NCI-H510A (cell line): ENCODE data around the gene ADAM15.

Experiments
- DNase-seq: peaks from one replicate; lab custom pipeline; 2025; lab: John Stamatoyannopoulos, UW

The ADAM15 gene

DNA sequence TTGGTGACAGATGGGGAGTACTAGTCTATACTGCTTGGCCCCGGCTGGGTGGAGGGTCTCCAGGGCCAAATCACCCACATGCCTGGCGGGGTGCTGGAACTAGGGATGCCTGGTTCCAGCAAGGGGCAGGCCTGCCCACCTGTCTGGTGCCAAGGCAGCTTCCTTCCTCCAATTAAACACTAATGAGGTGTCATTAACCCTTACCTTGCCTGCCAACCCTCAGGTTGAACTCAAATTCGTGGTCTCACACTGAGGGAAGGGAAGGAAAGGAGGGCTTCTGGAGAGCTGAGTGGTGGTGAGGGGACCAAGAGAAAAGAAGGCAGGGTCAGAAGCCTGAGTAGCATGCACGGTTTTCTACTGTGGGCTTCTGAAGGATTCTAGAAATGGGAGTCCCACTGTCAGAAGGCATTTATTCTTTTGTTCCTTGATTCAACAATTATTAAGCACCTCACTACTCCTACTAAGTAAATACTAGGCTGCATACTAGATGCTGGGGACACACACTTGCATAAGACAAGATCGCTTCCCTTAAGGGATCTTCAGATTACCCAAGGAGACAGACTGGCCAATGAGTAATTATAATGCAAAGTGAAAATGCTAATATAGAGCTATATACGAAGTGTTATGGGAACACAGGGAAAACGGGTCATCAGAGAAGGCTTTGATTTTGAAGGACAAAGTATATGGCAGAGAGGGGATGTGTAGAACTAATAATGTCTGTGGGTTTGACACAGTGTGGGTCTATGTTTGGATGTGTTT, 21.6 kb downstream of the ADAM15 start:
- no peak for DNase-seq

DNA sequence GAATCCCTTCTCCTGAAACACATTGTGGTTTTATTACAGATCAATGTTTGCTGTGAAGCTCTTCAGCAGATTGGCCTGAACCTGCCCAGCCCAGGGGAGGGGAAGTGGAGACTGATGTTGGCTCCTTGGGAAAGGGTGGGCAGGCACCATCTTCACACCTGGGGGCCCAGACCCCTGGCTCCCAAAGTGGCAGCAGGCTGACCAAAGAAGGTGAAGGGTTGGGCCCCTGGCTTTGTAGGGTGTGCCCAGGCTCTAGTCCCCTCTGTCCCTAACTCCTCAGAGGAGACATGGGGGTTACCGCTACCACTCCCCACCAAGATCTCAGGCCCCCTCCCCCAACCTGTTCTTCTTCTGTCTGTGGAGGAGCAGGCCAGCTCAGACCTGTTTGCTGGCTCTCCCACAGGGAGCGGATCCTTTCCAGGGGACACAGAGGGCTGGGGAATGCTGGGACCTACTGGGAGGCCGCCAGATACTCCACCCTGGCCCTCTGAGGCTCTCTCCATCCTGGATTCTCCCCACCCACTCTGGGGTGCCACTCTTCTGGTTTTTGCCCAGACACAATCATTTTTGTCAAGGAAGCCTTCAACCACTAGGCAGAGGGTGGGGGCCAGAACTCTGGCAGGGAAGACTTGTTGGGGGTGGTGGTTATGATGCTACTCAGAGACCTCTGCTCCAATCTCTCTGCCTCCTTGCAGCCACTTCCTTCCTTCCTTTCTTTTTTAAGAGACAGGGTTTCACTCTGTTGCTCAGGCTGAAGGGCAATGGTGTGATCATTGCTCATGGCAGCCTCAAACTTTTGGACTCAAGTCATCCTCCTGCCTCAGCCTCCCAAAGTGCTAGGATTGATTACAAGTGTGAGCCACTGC, 22.5 kb downstream of the ADAM15 start:
- no peak for DNase-seq

DNA sequence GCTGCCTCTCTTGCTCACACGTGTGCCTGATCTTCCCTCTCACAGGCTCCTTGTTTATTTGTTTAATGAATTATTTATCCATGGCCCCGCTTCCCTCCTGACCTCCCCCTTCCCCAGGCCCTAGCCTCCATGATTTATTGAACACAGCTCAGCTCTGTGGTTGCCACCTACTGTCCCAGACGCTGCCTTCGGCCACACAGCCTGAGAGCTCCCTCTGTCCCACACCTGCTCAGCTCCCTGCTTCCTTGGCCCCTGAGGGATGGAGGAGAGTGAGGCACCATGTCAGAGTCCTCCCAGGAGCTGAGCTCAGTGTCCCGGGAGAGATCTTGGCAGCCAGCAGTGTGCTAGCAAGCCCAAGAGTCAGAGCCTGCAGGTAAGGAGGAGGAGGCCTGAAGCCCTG, 24.4 kb downstream of the ADAM15 start:
- DNase-seq, result no peak

DNA sequence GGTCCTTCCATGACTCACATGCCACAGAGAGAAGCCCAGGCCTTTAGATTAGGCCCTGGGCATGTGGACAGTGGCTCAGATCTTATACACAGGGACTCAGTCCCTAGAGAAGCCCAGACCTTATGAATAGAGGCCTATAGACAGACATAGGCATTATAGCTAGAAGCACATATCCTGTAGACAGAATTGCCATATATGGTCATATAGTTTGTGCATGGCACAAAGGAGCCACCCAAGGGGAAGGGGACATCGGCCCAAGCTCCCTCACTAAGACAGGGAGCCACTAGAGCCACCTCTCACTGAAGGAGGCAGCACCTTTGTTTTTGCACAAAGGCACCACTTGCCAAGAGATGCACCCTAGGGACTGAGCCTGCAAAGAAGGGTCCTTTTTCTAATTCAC, 25.3 kb downstream of the ADAM15 start:
- DNase-seq, result no peak

DNA sequence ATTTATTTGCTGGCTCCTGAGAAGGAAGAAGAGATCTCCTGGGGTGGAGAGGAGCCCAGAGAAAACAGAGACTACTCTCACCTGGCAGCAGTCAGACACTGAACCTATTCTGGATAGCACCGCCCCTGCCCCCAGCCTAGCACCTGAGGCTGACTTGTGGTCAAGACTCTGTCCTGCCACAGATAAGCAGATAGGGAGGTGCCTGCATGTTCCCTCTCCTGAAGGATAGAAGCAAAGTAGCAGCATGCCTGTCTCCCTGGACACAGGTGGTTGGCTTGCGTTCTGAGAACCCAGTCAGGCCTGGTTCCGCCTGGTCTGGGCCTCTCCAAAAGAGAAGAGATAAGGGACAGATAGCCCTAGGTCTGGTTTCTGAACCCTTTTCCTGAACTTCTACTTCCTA, 26.2 kb downstream of the ADAM15 start:
- DNase-seq, result no peak

DNA sequence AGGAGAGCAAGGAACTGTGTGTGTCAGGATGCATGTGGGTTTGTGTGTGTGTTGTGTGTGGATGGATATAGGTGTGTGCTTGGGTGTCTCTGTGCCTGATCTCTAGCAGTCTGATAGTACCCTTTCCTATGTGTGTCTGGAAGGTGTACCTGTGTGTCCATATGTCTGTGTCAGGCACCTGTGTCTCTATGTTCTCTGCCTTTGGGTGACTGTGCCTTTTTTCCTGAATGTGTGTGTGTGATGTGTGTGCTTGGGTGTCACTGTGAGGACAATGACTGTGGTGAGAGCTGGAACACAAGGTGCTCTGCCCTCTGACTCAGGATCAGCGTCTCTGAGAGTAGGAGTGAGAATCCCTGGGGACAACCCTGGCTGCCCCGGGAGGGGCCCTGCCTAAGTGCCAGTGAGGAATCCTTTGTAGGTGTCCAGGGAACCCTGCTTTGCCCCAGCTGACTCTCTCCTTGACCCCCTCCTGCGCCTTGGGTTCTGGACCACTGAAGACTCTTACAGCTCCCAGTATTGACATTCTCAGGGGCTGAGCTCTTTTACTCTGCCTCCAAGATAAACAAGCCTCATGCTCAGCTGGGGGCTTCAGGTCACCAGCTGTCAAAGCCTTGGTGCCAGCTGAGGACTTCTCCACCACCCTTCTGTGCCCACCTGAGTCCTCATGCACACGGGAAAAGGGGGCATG, 26.8 kb downstream of the ADAM15 start:
- DNase-seq, result no peak

DNA sequence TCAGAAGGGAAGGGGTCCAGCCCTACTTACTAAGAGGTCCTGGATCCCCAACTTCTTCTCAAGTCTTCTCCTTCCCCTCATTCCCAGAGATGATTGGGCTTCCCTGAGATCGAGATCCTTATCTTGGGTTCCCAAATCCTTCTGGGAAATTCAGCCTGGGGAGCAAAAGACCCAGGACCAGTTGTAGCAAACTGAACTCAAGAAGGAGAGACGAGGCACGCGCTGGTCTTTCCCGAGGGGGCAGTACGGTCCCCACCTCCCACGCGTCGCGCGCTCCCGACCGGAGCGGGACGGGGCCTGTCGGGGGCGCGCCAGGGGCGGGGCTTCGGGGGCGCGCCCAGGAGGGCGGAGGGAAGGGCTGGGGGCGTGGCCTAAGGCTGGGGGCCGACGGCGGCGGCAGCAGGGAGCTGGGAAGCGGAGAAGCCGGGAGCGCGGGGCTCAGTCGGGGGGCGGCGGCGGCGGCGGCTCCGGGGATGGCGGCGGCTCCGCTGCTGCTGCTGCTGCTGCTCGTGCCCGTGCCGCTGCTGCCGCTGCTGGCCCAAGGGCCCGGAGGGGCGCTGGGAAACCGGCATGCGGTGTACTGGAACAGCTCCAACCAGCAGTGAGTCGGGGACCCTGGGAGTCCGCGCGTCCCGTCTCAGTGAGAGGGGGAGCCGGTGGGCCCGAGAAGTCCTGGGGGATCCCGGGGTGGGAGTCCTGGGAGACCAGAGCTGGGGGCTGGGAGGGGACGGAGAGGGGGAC, 27.5 kb downstream of the ADAM15 start, which contains the start of gene EFNA3:
EFNA3 (plus strand) TSS at position 369 of the 741 bp plus-strand sequence; CDS start at position 474, 105 bp downstream.
- no peak for DNase-seq

DNA sequence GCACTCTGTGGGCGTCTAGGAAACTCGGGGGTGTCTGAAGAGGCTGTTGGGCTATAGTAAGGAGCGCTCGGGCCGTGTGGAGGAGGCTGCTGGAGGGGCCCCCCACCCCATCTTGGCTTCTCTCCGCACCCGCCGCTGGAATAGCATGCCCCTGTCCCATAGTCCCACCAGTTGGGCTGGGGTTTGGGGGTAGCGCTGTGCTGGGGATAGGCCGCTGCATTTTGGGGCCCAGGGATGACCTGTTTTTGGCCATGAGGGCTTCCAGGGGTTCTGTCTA, 28.0 kb downstream of the ADAM15 start:
- DNase-seq, result no peak

DNA sequence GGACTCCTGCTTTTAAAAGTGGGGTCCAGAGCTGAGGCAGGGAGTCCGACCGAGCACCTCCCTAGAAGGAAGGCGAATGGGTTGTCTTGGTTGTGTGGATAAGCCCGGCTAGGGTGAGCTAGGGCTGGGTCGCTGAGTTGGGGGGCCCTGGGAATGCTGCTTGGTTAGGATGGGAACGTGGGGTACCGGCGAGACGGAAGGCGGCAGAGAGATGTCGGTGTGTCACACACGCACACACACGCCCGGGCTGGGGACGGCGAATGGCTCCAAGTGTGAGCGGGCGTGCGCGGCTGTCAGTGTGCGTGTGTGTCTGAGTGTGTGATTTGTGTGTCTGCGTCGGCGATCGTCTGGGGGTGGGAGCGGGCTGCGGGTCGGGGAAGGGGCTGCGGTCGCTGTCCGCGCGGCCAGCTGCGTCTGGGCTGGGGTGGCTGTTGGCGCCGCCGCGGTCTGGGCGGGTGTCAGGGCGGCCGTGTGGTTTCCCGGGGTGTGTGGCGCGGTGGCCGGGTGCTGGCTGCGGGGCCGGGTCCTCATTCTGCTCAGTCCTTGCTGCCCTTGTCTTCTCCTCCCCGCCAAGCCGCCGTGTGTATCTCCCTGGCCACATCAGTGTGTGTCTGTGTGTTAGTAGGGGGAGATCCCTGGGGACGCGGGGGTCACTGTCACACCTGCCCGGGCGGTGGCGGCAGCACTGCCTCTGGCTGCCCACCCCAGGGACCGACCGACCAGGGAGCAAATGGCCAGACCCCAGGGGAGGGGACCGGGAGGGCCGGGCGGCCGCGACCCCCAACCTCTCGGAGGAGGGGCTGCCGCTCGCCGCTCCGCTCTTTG, 28.6 kb downstream of the ADAM15 start:
- no peak for DNase-seq

DNA sequence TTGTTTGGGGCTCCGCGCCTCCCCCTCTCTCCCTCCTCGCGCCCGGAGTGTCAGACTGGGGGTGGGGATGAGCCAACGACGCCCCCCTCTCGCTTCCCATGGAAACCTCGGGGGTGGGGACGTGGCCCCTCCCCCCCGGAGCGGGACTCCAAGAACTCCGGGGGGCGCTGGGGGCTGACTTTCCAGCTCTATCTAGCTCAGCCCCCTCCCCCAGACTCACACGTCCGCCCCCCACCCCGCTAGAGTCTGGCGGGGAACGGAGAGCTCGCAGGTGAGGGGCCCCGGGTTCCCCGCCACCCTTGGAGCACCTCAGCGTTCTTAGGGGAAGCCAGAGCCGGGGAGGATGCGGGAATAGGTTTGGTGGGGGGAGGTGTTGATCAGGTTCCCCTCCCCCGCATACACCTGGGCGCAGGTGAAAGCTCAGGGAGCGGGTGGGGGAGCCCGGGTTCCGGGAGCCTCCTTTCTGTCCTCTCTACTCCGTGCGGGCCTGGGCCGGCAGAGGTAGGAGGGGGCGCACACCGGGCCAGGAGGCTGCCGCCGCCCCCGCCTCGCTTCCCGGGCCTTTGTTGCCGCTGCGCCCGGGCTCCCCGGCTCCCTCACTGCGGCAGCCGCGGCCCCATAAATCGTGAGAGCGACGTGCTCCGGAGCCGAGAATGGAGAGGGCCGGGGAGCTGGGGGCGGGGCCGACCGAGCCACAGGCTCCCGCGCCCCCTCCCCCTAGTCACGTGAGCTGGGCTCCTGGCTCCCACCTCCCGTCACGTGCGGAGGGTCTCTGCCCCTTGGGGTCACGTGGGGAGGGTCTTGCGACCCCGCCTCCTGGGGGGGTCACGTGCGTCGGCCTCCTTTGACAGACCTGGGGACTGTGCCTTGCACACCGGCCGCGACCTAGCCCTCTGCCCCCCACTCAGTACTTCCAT, 29.5 kb downstream of the ADAM15 start:
- DNase-seq, result peak; percentile 65

DNA sequence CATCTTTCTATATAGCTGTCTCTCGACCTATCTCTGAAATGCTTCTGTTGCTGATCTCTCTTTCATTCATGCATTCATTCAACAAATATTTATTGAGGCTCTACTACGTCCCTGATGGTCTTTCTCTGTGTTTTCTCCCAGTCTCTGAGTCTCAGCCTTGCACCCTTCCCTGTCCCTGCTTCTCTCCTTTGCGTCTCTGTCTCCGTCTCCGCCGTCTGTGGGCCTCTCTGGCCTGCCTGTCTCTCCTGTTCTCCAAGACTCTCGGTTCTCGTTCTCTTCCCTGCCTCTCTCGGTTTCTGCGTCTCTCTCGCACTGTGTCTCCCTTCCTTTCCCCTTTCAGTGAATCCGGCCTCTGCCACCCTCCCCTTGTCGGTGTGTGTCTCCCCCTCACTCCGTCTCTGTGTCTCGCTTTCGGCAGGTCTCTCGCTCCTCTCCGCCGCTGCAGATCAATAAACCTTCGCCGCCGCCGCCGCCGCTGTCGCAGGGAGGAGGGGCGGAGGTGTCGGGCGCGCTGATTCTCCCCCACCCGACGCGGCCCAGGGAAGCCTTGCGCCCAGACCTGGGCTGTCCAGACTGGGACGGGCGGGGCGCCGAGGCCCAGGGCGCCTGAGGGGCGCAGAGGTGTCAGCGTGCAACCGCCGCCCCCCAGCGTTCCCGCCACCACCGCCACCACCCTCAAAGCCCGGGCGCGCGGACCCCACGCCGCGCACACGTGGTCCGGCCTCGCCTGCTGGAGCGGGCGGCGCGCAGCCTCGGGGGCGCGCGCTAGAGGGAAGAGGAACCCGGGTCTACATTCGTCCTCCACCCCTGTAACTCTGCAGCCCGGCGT, 30.6 kb downstream of the ADAM15 start:
- no peak for DNase-seq

DNA sequence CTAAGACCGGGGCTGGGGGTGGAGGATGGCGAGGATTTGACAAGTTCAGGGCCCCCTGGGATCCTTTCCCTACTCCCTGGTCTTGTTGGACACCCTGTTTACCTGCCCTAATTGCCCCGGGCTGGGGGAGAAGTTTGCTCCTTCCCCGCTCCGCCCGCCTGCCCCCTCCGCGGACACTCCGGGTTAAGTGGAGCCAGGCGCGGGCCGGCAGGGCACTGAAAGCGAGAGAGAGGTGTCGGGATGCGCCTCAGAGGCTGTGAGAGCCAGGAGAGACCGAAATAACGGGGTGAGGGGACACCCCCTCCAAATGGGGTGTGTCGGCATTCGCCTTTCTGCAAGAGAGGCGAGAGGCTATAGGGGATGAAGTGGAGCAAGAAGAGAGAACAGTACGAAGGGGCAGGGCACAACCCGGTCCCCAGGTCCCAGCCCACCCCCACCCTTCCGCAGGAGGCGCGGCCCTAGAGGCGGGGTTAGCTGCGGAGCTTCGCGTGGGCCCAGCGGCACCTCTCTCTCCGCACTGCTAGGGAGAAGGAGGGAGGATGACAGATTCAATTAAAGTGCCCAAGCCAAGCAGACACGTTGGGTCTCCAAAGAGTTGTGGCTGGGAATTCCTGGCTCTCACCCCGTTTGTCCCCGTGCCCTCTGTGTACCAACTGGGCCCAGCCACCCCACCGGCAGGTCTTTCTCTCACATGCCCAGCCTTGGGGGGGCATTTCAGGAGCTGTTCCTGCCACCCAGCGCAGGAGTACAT, 31.4 kb downstream of the ADAM15 start:
- no peak for DNase-seq

DNA sequence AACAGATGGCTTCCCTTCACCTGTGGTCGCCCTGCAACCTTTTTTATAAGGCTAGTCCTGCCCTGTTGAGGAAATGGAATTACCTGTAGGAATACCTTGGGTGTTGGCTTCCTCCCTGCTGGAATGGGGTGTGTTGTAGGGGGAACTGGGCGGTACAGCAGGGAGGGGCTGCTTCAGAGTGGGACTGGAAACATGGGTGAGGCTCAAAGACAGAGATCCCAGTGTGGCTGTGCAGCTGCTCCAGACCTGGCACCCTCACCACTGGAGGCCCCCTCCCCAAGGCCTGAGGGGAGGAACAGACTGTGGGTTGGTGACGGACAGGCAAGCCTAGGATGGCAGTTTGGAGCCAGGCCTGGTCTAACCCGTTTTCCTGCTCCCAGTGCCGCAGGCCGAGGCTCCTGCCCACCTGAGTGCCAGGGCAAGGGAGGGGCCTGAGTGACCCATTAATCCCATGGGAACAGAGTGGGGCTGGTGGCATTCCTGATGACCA, 32.0 kb downstream of the ADAM15 start:
- DNase-seq, result no peak

DNA sequence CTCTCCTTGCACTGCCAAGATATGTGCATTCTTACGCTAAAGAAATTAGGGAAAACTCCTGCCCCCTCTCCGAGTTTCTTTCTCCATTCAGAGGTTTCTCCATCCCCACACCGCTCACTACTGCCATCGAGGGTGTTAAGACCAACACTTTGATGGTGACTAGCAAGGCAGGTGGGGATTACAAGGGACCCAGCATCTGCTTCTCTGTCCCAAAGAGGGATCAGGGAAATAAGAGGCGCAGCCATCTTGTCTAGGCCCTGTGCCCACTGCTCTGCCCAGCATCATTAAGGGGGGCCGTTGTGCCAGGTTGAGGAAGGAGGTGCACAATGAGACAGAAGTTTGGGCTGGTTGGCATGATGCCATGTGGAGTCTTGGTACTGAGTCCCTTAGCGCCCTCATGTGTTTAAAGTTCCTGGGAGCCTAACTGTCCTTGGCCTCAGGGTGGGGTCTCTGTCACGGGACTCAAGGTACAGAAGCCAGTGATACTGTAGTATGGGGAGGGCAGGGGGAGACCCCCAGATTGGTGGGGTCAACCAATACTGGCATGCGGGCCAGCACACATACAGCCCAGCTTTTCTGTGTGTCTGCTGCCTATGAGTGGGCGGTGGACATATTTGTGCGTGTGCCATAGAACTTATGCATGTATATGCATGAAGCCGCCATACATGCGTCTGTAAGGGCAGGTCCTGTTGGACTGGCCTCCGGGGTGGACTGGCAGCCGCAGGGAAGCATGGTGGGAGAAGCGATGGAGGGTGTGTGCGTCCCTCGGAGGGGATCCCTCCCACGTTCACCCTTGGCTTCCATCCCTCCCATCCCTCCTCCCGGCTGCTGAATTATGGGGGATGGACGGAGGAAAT, 33.0 kb downstream of the ADAM15 start:
- DNase-seq, result no peak

DNA sequence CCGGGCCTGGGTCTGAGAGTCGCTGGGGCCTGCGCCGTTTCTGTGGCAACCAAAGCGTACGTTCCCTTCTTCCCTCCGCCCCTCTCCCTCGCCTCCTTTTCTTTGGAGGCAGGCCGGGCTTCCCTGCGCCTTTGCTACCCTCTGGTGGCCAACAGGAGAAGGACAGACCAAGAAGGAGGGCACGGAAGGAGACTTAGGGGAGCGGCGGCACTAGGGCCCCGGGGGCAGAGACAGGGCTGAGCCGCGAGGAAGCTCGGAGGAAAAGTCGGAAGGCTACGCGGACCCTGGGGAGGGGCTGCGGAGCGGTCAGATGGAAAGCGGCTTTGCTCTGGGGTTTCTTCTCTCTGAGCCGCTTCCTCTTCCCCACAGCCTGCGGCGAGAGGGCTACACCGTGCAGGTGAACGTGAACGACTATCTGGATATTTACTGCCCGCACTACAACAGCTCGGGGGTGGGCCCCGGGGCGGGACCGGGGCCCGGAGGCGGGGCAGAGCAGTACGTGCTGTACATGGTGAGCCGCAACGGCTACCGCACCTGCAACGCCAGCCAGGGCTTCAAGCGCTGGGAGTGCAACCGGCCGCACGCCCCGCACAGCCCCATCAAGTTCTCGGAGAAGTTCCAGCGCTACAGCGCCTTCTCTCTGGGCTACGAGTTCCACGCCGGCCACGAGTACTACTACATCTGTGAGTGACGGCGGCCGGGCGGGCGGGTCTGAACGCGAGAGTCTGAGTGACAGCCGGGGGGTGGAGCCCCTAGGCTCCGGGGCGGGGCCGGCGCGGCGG, 33.8 kb downstream of the ADAM15 start:
- peak; percentile 84 for DNase-seq

DNA sequence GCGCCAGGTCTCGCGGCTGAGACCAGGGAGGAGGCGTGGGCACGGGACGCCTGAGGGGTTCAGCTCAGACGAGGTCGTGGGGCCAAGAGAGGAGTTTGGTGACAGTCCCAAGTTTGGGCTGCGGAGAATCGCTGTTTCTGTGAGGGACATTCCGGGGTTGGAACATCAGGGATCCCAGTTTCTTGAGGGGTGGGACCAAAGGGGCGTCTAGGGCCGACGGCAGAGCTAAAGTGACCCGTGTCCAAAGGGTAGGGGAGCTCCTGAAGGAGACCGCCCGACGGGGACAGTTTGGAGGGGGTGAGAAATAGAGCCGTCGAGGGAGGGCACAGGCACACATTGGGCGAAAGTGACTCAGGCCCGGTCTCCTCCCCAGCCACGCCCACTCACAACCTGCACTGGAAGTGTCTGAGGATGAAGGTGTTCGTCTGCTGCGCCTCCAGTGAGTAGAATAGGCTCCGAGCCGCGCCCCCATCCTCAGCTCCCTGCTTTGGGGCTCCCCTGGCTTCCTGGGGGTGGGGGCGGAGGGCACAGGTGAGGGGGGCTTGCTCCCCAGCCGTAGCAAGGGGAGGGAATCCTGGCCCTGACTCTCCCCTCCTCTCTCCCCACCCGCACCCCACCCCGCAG, 34.5 kb downstream of the ADAM15 start:
- DNase-seq, result no peak
